Hindlimb muscle (tissue), 1 donor: Measurements from ENCODE around the gene S100A10. TPM values are rescaled to one million over a fixed set of nuclear protein-coding genes. Genes with fewer than 3 reads are reported as not detected.

Experiments
- polyA plus RNA-seq: library from polyadenylated mRNA; unstranded; fragments of 120-200 nt; gene quantifications from one replicate; pipeline ENCODE4 v1.2.1, GENCODE V29; 2013; ENCODE audit not compliant: insufficient read length

S100A10 gene
- polyA plus RNA-seq, 1 donor = 186 TPM

Other genes with a start within 250 kb of the S100A10 start
- 69.4 TPM for gene MRPL9, start 230.4 kb downstream of the S100A10 start, polyA plus RNA-seq
- 4.1 TPM for gene TDRKH, start 203.4 kb downstream of the S100A10 start, polyA plus RNA-seq
- 0.40 TPM for gene LINGO4, start 188.4 kb downstream of the S100A10 start, polyA plus RNA-seq
- 11.8 TPM for gene RORC, start 162.1 kb downstream of the S100A10 start, polyA plus RNA-seq
- 0.12 TPM for gene C2CD4D, start 154.0 kb downstream of the S100A10 start, polyA plus RNA-seq
- 0.37 TPM for gene THEM5, start 140.1 kb downstream of the S100A10 start, polyA plus RNA-seq
- gene THEM4, start 84.3 kb downstream of the S100A10 start, polyA plus RNA-seq = 15.0 TPM
- 168 TPM for gene S100A11, start 43.1 kb upstream of the S100A10 start, polyA plus RNA-seq
- not detected for gene TCHHL1, start 95.2 kb upstream of the S100A10 start, polyA plus RNA-seq
- gene TCHH, start 121.6 kb upstream of the S100A10 start, polyA plus RNA-seq = not detected
- gene RPTN, start 165.4 kb upstream of the S100A10 start, polyA plus RNA-seq = not detected
- gene HRNR, start 230.3 kb upstream of the S100A10 start, polyA plus RNA-seq = 0.09 TPM